OCI-LY1 (cell line): ENCODE results near the gene LATS2.

Experiments used
- H2AFZ ChIP-seq: fragments of 200-600 bp; sonication (generic), shearing (Covaris generic); 2 replicates; pipeline ENCODE4 v1.6.0; 2014; ENCODE audit warnings: antibody characterized with exemption, mild to moderate bottlenecking, low read length
- H3F3A ChIP-seq: fragments of 200-600 bp; sonication (generic), shearing (Covaris generic); 2 replicates; pipeline ENCODE4 v1.6.0; 2014; ENCODE audit warnings: mild to moderate bottlenecking, antibody characterized with exemption, low read length, moderate library complexity; ENCODE audit not compliant: insufficient read depth
- H3K27ac ChIP-seq: fragments of 200-600 bp; sonication (generic); 2 replicates; pipeline ENCODE4 v1.5.1; 2014; ENCODE audit warnings: low read length, mixed run types, mild to moderate bottlenecking, low read depth; ENCODE audit not compliant: poor library complexity, severe bottlenecking
- H3K27me3 ChIP-seq: fragments of 200-600 bp; sonication (generic); 2 replicates; pipeline ENCODE4 v1.6.0; 2014; ENCODE audit warnings: antibody characterized with exemption, mild to moderate bottlenecking, low read length, moderate library complexity; ENCODE audit not compliant: insufficient read depth
- H3K36me3 ChIP-seq: fragments of 200-600 bp; sonication (generic); 2 replicates; pipeline ENCODE4 v1.6.1; 2014; ENCODE audit warnings: mild to moderate bottlenecking, antibody characterized with exemption, low read length, moderate library complexity, mixed read lengths; ENCODE audit not compliant: insufficient read depth
- H3K4me1 ChIP-seq: fragments of 200-600 bp; sonication (generic); 2 replicates; pipeline ENCODE4 v1.5.1; 2014; ENCODE audit warnings: mild to moderate bottlenecking, low read length, moderate library complexity; ENCODE audit not compliant: insufficient read depth, severe bottlenecking
- H3K4me2 ChIP-seq: fragments of 200-600 bp; sonication (generic), shearing (Covaris generic); 2 replicates; pipeline ENCODE4 v1.6.1; 2014; ENCODE audit warnings: low read length
- H3K4me3 ChIP-seq: fragments of 200-600 bp; sonication (generic); 2 replicates; pipeline ENCODE4 v1.5.1; 2014; ENCODE audit warnings: low read length, low read depth, mild to moderate bottlenecking, mixed read lengths; ENCODE audit not compliant: poor library complexity, severe bottlenecking
- H3K79me2 ChIP-seq: fragments of 200-600 bp; shearing (Covaris generic); 2 replicates; pipeline ENCODE4 v1.6.1; 2016; ENCODE audit warnings: mixed run types, low read length, mixed read lengths; ENCODE audit not compliant: insufficient read depth
- H3K9ac ChIP-seq: fragments of 200-600 bp; sonication (generic), shearing (Covaris generic); 2 replicates; pipeline ENCODE4 v1.6.1; 2014; ENCODE audit warnings: mild to moderate bottlenecking, low read length, mixed read lengths
- H3K9me2 ChIP-seq: fragments of 200-600 bp; sonication (generic), shearing (Covaris generic); 2 replicates; pipeline ENCODE4 v1.6.1; 2014; ENCODE audit warnings: low read depth, mild to moderate bottlenecking, low read length, mixed read lengths
- H3K9me3 ChIP-seq: fragments of 200-600 bp; shearing (Covaris generic); 2 replicates; pipeline ENCODE4 v1.6.1; 2014; ENCODE audit warnings: low read length, mixed read lengths
- H4K20me1 ChIP-seq: fragments of 200-600 bp; sonication (generic), shearing (Covaris generic); 2 replicates; pipeline ENCODE4 v1.6.0; 2016; ENCODE audit warnings: mild to moderate bottlenecking, low read length; ENCODE audit not compliant: insufficient read depth
- CTCF ChIP-seq: fragments of 200-600 bp; sonication (generic), shearing (Covaris generic); IDR thresholded peaks from 2 replicates; pipeline ENCODE4 v1.5.1; 2017; ENCODE audit warnings: mild to moderate bottlenecking, antibody characterized with exemption, low read length, moderate library complexity, mixed read lengths
- EZH2 ChIP-seq: fragments of 200-600 bp; sonication (generic), shearing (Covaris generic); IDR thresholded peaks from 2 replicates; pipeline ENCODE4 v1.8.0; 2017; ENCODE audit warnings: borderline replicate concordance, mixed run types, mild to moderate bottlenecking, antibody characterized with exemption, low read length, moderate library complexity, mixed read lengths

The LATS2 gene

GRCh38 chr13:21031594-21032275 is 29.7 kb downstream of the LATS2 start:
- H3K9me3 ChIP-seq: no peaks in the 10 kb centered on the region
- no peak overlapping the region for H3K9ac ChIP-seq
- no peaks in the 10 kb centered on the region for H3K36me3 ChIP-seq
- H3K9me2 ChIP-seq: no peaks in the 10 kb centered on the region
- no peak overlapping the region for H3K27ac ChIP-seq
- no peaks in the 10 kb centered on the region for H4K20me1 ChIP-seq
- H3K79me2 ChIP-seq: no peaks in the 10 kb centered on the region
- H3K4me1 ChIP-seq: no peaks in the 10 kb centered on the region
- H3F3A ChIP-seq: no peaks in the 10 kb centered on the region
- H3K4me2 ChIP-seq: no peak overlapping the region
- H3K4me3 ChIP-seq: no peak overlapping the region
- TF ChIP-seq CTCF (no peak), EZH2 (no peak)
- H3K27me3 ChIP-seq: no peaks in the 10 kb centered on the region
- H2AFZ ChIP-seq: no peak overlapping the region

- Histone ChIP-seq H3K9me2 (no peaks in the 10 kb centered on the region), H3K4me1 (no peaks in the 10 kb centered on the region), H3K9me3 (no peaks in the 10 kb centered on the region), H4K20me1 (no peaks in the 10 kb centered on the region), H3K79me2 (no peaks in the 10 kb centered on the region), H3K4me3 (no peak overlapping the region), H3K9ac (no peak overlapping the region), H3K27me3 (no peaks in the 10 kb centered on the region), H3K27ac (no peak overlapping the region), H2AFZ (no peak overlapping the region), H3K4me2 (no peak overlapping the region), H3F3A (no peaks in the 10 kb centered on the region), H3K36me3 (no peaks in the 10 kb centered on the region)
- TF ChIP-seq EZH2: no peak
- TF ChIP-seq CTCF: no peak
Measured at GRCh38 chr13:21025539-21025938, 35.8 kb downstream of the LATS2 start.

GRCh38 chr13:21022056-21022979 is 39.1 kb downstream of the LATS2 start:
- Histone ChIP-seq H3K27me3 (no peaks in the 10 kb centered on the region), H4K20me1 (no peaks in the 10 kb centered on the region), H3K4me3 (no peak overlapping the region), H3K4me1 (no peaks in the 10 kb centered on the region), H3K9me3 (no peaks in the 10 kb centered on the region), H3K79me2 (no peaks in the 10 kb centered on the region), H3K27ac (no peak overlapping the region), H3F3A (no peaks in the 10 kb centered on the region), H3K36me3 (no peaks in the 10 kb centered on the region), H3K4me2 (no peak overlapping the region), H2AFZ (no peak overlapping the region), H3K9me2 (no peaks in the 10 kb centered on the region), H3K9ac (no peak overlapping the region)
- TF ChIP-seq EZH2 (no peak), CTCF (no peak)
